ENCODE data around the gene RBM18. TPM values are rescaled to one million over a fixed set of nuclear protein-coding genes. Genes with fewer than 3 reads are reported as not detected.

Gene RBM18
- total and polyA plus RNA-seq, 8 donors, result 17.8 to 38.7 (median 28.7) TPM

DNA sequence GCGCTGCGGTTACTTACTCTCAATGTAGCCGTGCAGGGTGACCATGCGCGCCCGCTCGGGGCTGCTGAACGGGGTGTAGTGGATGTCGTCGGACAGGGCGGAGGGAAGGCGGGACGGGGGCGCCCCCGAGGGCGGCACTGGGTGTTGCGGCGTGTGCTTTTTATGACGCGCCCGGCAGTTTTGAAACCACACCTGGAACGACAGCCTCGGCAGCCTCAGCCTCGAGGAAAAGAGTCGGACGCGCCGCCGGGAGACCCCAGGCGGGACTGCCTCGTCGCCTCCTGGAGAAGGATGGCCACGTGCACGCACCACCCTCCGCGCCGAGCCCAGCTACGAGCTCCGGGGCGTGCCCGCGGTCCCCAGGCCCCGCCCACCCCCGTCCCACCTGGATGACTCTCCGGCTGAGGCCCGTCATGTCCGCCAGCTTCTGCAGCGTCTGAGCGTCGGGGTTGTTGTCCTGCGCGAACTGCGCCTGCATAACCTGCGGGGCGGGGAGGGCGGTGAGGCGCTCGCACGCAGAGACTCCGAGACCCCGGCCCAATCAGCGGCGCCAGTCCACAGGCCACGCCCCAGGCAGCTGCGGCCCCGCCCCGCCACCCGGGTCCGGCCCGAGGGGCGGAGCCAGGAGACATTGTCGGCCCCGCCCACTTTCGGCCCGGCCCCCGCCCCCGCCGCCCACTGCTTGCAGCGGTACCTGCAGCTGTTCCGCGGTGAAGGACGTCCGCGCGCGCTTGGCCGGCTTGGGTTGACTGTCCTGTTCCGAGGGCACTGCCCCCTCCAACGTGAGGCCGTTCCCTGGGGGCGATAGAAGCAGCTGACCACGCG lies 50.8 kb downstream of the RBM18 start:
- intact Hi-C loops (cut with DNase I), result loop anchor here in 1 of 2 donors (10.0 kb wide), 1 partner anchor 49 kb away; no protein-coding TSS in a partner anchor
- Histone ChIP-seq H3K9me3 (no peaks in the 10 kb centered on the region), H3K4me3 (peak overlapping the region; percentile 21 to 41), H3K27ac (no peak overlapping the region), H3K27me3 (peaks cover 61 to 94% of the 10 kb centered on the region in 2 donors), H3K36me3 (no peaks in the 10 kb centered on the region), H3K4me1 (peaks cover 8 to 11% of the 10 kb centered on the region in 2 donors)
- TF ChIP-seq, protein P1, sequence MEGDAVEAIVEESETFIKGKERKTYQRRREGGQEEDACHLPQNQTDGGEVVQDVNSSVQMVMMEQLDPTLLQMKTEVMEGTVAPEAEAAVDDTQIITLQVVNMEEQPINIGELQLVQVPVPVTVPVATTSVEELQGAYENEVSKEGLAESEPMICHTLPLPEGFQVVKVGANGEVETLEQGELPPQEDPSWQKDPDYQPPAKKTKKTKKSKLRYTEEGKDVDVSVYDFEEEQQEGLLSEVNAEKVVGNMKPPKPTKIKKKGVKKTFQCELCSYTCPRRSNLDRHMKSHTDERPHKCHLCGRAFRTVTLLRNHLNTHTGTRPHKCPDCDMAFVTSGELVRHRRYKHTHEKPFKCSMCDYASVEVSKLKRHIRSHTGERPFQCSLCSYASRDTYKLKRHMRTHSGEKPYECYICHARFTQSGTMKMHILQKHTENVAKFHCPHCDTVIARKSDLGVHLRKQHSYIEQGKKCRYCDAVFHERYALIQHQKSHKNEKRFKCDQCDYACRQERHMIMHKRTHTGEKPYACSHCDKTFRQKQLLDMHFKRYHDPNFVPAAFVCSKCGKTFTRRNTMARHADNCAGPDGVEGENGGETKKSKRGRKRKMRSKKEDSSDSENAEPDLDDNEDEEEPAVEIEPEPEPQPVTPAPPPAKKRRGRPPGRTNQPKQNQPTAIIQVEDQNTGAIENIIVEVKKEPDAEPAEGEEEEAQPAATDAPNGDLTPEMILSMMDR (IDR thresholded peaks at IDR 0.05), result no peak
- peak in 1 of 4 donors; percentile 60 for DNase-seq
- ATAC-seq, result peak; percentile 83

DNA sequence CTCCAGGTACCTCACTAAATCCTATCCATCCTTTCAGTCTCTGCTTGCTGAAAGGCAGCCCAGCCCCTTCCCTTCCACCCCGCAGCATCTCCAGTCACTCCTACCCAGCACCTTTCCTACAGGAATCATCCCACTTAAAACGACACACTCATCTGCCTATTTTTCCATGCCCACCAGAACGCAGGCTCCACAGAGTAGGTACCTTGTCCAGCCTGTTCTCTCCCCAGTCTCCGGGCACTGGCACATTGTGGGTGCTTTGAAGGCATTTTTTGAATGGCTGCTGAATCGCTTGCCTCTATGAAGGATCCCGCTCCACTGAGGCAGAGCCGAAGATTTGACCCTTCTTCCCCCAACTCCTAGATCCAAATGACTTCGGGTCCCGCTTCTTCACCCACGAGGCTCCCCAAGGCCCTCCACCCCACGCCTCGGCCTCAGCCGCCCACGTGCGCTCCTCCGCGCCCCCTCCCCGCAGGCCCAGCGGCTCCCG lies 51.5 kb downstream of the RBM18 start:
- TF ChIP-seq, protein P1 (IDR thresholded peaks at IDR 0.05), result no peak
- H3K27ac ChIP-seq, result no peak overlapping the region
- no peak for ATAC-seq
- no peaks in the 10 kb centered on the region for H3K36me3 ChIP-seq
- peak overlapping the region; percentile 21 to 41 for H3K4me3 ChIP-seq
- intact Hi-C loops (cut with DNase I), result loop anchor here in 1 of 2 donors (10.0 kb wide), 1 partner anchor 48 kb away; no protein-coding TSS in a partner anchor
- H3K4me1 ChIP-seq, result peaks cover 4 to 8% of the 10 kb centered on the region in 2 donors
- no peaks in the 10 kb centered on the region for H3K9me3 ChIP-seq
- DNase-seq, result no peak
- peaks cover 54 to 88% of the 10 kb centered on the region in 2 donors for H3K27me3 ChIP-seq

DNA sequence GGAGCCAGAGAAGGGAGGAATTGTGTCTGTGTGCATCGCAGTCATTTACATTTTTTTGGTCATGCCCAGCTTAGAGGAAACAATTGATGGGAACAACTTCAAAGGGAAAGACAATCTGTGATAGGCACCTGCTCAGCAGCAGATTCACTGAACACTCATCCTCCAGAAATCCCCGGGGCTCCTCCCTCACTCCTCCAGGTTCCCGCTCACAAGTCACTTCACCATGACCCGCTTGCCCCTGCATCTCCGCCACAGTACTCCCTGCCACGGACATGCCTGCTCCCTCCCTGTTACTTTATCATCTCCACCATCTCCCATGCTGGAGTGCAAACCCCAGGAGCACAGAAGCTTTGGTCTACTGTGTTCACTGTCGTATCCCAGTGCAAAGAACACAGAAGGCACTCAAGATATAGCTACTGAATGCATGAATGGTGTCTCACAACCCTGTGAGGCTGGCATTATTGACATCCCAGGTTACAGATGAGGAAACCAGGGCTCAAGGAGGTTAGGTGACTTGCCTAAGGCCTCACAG lies 52.1 kb downstream of the RBM18 start:
- Histone ChIP-seq H3K27me3 (peaks cover 48 to 88% of the 10 kb centered on the region in 2 donors), H3K27ac (no peak overlapping the region), H3K9me3 (no peaks in the 10 kb centered on the region), H3K4me1 (peaks cover 4 to 8% of the 10 kb centered on the region in 2 donors), H3K4me3 (no peak overlapping the region), H3K36me3 (no peaks in the 10 kb centered on the region)
- intact Hi-C loops (cut with DNase I), result loop anchor here in 1 of 2 donors (10.0 kb wide), 1 partner anchor 48 kb away; no protein-coding TSS in a partner anchor
- TF ChIP-seq, protein P1 (IDR thresholded peaks at IDR 0.05), result no peak
- ATAC-seq (no peak), DNase-seq (no peak)

DNA sequence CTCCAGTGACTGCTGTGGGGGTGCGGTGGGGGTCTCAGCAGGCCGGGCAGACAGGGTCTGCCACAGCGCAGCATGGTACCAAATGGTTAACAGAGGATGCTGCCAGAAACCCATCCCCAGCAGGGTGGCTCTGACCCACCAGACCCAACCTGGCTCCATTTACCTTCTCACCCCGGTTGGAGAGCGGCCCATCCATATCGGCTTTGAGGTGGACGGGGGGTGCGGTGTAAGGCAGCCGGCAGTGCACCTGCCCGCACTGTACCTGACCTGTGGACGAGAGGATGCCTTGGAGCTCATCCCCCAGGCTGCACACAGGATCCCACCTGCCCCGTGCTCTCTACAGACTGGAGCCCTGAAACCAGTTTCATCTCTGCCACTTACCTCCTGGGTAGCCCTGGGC lies 55.2 kb downstream of the RBM18 start:
- Histone ChIP-seq H3K4me3 (no peak overlapping the region), H3K4me1 (peaks cover 4 to 8% of the 10 kb centered on the region in 2 donors), H3K27ac (no peak overlapping the region), H3K36me3 (no peaks in the 10 kb centered on the region), H3K9me3 (no peaks in the 10 kb centered on the region), H3K27me3 (peaks cover 29 to 60% of the 10 kb centered on the region in 2 donors)
- TF ChIP-seq, protein P1 (IDR thresholded peaks at IDR 0.05), result no peak
- DNase-seq (no peak), ATAC-seq (no peak)
- intact Hi-C loops (cut with DNase I), result no loop called here

DNA sequence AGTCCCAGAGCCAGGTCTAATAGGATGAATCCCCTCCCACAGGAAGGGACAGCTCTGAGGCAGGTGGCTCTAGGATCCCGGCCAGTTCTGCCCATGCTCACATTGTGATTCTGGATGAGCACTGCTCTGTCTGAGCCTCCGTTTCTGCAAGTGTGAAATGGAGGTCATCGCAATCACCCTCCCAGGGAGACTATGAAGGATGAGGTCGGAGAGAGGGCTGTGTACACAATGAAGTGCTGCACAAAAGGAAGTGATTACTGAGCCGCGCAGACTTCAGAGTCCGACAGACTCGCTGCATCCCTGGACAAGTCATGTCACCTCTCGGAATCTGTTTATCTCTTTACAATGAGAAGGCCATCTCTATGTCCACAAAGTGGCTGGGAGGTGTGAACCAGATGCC lies 57.5 kb downstream of the RBM18 start:
- Histone ChIP-seq H3K27me3 (peaks cover 5 to 37% of the 10 kb centered on the region in 2 donors), H3K4me1 (no peaks in the 10 kb centered on the region), H3K27ac (no peak overlapping the region), H3K4me3 (no peak overlapping the region), H3K36me3 (no peaks in the 10 kb centered on the region), H3K9me3 (no peaks in the 10 kb centered on the region)
- intact Hi-C loops (cut with DNase I), result no loop called here
- TF ChIP-seq, protein P1 (IDR thresholded peaks at IDR 0.05), result no peak
- ATAC-seq (no peak), DNase-seq (no peak)

All from left lung (tissue), 10 donors.